H1 (cell line): ENCODE measurements around the gene NCF2.

Experiments used
- BACH1 ChIP-seq: IDR thresholded peaks from 2 replicates; pipeline ENCODE4 v1.6.1; 2012; ENCODE audit warnings: low read length, improper control_type of control experiment
- CREB1 ChIP-seq: IDR thresholded peaks from 2 replicates; pipeline ENCODE4 v1.6.1; 2012; ENCODE audit warnings: inconsistent platforms
- GTF2F1 ChIP-seq: IDR thresholded peaks from 2 replicates; pipeline ENCODE4 v1.6.1; 2012; ENCODE audit warnings: low read depth, low read length, improper control_type of control experiment, borderline replicate concordance
- POLR2A ChIP-seq, 2 experiments: IDR thresholded peaks; 1 replicate in 1 of 2; 2 replicates in 1 of 2; pipeline ENCODE4 v1.6.1; 2011; ENCODE audit warnings: low read depth in 2 of 2, low read length in 2 of 2, mild to moderate bottlenecking in 2 of 2; ENCODE audit errors: control extremely low read depth in 1 of 2
- POLR2AphosphoS5 ChIP-seq: IDR thresholded peaks from 2 replicates; pipeline ENCODE4 v1.6.1; 2011; ENCODE audit warnings: low read depth, low read length
- RAD21 ChIP-seq, 2 experiments: IDR thresholded peaks in 1 of 2; conservative IDR thresholded peaks in 1 of 2; 2 replicates each; pipeline ENCODE4 v1.6.1; 2011; ENCODE audit warnings: low read depth in 2 of 2, low read length in 2 of 2, improper control_type of control experiment in 1 of 2, inconsistent platforms in 1 of 2, mild to moderate bottlenecking in 1 of 2, moderate library complexity in 1 of 2
- TAF1 ChIP-seq: IDR thresholded peaks from 2 replicates; pipeline ENCODE4 v1.6.1; 2011; ENCODE audit warnings: mild to moderate bottlenecking, low read depth, low read length
- TBP ChIP-seq: IDR thresholded peaks from 2 replicates; pipeline ENCODE4 v1.6.1; 2011; ENCODE audit warnings: low read depth, low read length, improper control_type of control experiment
- TF ChIP-seq, protein P1 (sequence below), 3 experiments: IDR thresholded peaks; 1 replicate in 2 of 3; 2 replicates in 1 of 3; pipeline versions ENCODE4 v1.5.1 to v1.6.1; 2011; ENCODE audit warnings: low read length in 3 of 3, mild to moderate bottlenecking in 3 of 3, inconsistent platforms in 2 of 3, low read depth in 1 of 3, moderate library complexity in 1 of 3; ENCODE audit not compliant: insufficient read depth in 1 of 3; ENCODE audit errors: control extremely low read depth in 1 of 3
- TF ChIP-seq, protein P2 (sequence below): IDR thresholded peaks from 2 replicates; pipeline ENCODE4 v1.6.1; 2011; ENCODE audit warnings: low read length, improper control_type of control experiment

DNA sequence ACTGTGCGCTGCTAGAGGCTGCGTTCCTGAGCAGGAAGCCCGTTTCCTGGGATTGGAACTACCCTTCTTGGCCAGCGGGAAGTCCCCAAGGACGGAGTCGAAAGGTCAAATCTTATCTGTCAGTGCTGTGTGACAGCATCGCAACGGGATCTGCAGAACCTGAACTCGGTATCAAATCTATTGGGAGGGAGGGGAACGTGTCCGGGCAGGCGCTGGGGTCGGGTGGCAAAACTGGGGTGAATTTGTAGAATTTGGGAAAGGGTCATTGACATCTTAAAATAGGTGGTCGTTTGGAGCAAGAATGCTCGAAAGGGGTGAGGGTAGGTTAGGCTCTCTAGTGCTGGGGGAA lies 46.0 kb upstream of the NCF2 start:
- no peak for TF ChIP-seq RAD21 (IDR thresholded peaks at IDR 0.05 in 1 of 2, conservative IDR thresholded peaks at IDR 0.05 in 1 of 2; ENCODE audit: low read depth in 2 of 2, low read length in 2 of 2)
- no peak for TF ChIP-seq BACH1
- TF ChIP-seq TAF1: no peak
- no peak for TF ChIP-seq GTF2F1
- no peak for TF ChIP-seq POLR2A (IDR thresholded peaks at IDR 0.05; ENCODE audit: control extremely low read depth in 1 of 2, low read depth in 2 of 2, low read length in 2 of 2)
- TF ChIP-seq, protein P1, sequence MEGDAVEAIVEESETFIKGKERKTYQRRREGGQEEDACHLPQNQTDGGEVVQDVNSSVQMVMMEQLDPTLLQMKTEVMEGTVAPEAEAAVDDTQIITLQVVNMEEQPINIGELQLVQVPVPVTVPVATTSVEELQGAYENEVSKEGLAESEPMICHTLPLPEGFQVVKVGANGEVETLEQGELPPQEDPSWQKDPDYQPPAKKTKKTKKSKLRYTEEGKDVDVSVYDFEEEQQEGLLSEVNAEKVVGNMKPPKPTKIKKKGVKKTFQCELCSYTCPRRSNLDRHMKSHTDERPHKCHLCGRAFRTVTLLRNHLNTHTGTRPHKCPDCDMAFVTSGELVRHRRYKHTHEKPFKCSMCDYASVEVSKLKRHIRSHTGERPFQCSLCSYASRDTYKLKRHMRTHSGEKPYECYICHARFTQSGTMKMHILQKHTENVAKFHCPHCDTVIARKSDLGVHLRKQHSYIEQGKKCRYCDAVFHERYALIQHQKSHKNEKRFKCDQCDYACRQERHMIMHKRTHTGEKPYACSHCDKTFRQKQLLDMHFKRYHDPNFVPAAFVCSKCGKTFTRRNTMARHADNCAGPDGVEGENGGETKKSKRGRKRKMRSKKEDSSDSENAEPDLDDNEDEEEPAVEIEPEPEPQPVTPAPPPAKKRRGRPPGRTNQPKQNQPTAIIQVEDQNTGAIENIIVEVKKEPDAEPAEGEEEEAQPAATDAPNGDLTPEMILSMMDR (IDR thresholded peaks at IDR 0.05; ENCODE audit: control extremely low read depth in 1 of 3, insufficient read depth in 1 of 3, low read depth in 1 of 3, low read length in 3 of 3): no peak
- TF ChIP-seq POLR2AphosphoS5: no peak
- TF ChIP-seq, protein P2, sequence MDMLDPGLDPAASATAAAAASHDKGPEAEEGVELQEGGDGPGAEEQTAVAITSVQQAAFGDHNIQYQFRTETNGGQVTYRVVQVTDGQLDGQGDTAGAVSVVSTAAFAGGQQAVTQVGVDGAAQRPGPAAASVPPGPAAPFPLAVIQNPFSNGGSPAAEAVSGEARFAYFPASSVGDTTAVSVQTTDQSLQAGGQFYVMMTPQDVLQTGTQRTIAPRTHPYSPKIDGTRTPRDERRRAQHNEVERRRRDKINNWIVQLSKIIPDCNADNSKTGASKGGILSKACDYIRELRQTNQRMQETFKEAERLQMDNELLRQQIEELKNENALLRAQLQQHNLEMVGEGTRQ: no peak
- no peak for TF ChIP-seq CREB1
- TF ChIP-seq TBP: no peak
